WTC11 (cell line): ENCODE results near the gene ZBTB39.
"Not testable (repeated sequence)": the region's sequence is repeated elsewhere in the genome, so short reads cannot be mapped to it uniquely, and the experiment has no call there.

Source experiments
- ELF4 ChIP-seq: sonication (generic); formaldehyde crosslinking; IDR thresholded peaks from 2 replicates; pipeline ENCODE4 v1.8.1; 2022; ENCODE audit warnings: low read depth, mild to moderate bottlenecking, moderate library complexity, missing genetic modification reagents
- ETV6 ChIP-seq: sonication (generic); formaldehyde crosslinking; IDR thresholded peaks from 2 replicates; pipeline ENCODE4 v1.8.1; 2022; ENCODE audit warnings: mild to moderate bottlenecking, missing genetic modification reagents
- NFATC4 ChIP-seq: fragments of 250-450 bp; sonication (Bioruptor Pico); IDR thresholded peaks from 2 replicates; pipeline ENCODE4 v1.9.0; 2021; ENCODE audit warnings: mild to moderate bottlenecking
- TP53 ChIP-seq: sonication (generic); formaldehyde crosslinking; IDR thresholded peaks from 2 replicates; pipeline ENCODE4 v1.8.1; 2023; ENCODE audit warnings: mild to moderate bottlenecking, missing genetic modification reagents
- TF ChIP-seq, protein P1 (sequence below): fragments of 200-600 bp; IDR thresholded peaks from 2 replicates; pipeline ENCODE4 v1.8.0; 2022; ENCODE audit warnings: antibody characterized with exemption
- TF ChIP-seq, protein P2 (sequence below): sonication (generic); formaldehyde crosslinking; IDR thresholded peaks from 2 replicates; pipeline ENCODE4 v1.8.0; 2022; ENCODE audit warnings: mild to moderate bottlenecking, missing genetic modification reagents
- TF ChIP-seq, protein P3 (sequence below): sonication (generic); formaldehyde crosslinking; IDR thresholded peaks from 2 replicates; pipeline ENCODE4 v1.8.1; 2023; ENCODE audit warnings: mild to moderate bottlenecking, missing genetic modification reagents, moderate library complexity
- TF ChIP-seq, protein P4 (sequence below): sonication (generic); formaldehyde crosslinking; IDR thresholded peaks from 2 replicates; pipeline ENCODE4 v1.8.1; 2022; ENCODE audit warnings: mild to moderate bottlenecking, moderate library complexity, missing genetic modification reagents
- TF ChIP-seq, protein P5 (sequence below): sonication (generic); formaldehyde crosslinking; IDR thresholded peaks from 2 replicates; pipeline ENCODE4 v1.8.1; 2022; ENCODE audit warnings: low read depth, missing genetic modification reagents, borderline replicate concordance

DNA sequence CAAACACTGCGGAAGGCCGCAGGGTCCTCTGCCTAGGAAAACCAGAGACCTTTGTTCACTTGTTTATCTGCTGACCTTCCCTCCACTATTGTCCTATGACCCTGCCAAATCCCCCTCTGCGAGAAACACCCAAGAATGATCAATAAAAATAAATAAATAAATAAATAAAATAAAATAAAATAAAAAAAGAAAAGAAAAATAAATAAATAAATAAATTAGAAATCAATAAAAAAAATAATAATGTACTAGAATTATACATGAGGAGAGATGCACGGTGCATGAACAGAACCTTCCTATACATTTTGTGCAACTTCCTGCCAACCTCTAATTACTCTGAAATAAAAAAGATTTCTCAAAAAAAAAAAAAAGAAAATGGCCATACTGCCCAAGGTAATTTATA is 41.2 kb downstream of the ZBTB39 start:
- not testable (repeated sequence) for TF ChIP-seq ETV6, NFATC4, TP53, ELF4 (CRISPR knock-in tag)
- TF ChIP-seq, protein P1, sequence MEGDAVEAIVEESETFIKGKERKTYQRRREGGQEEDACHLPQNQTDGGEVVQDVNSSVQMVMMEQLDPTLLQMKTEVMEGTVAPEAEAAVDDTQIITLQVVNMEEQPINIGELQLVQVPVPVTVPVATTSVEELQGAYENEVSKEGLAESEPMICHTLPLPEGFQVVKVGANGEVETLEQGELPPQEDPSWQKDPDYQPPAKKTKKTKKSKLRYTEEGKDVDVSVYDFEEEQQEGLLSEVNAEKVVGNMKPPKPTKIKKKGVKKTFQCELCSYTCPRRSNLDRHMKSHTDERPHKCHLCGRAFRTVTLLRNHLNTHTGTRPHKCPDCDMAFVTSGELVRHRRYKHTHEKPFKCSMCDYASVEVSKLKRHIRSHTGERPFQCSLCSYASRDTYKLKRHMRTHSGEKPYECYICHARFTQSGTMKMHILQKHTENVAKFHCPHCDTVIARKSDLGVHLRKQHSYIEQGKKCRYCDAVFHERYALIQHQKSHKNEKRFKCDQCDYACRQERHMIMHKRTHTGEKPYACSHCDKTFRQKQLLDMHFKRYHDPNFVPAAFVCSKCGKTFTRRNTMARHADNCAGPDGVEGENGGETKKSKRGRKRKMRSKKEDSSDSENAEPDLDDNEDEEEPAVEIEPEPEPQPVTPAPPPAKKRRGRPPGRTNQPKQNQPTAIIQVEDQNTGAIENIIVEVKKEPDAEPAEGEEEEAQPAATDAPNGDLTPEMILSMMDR = not testable (repeated sequence)
- TF ChIP-seq, protein P2, sequence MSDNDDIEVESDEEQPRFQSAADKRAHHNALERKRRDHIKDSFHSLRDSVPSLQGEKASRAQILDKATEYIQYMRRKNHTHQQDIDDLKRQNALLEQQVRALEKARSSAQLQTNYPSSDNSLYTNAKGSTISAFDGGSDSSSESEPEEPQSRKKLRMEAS = not testable (repeated sequence)
- TF ChIP-seq, protein P3, sequence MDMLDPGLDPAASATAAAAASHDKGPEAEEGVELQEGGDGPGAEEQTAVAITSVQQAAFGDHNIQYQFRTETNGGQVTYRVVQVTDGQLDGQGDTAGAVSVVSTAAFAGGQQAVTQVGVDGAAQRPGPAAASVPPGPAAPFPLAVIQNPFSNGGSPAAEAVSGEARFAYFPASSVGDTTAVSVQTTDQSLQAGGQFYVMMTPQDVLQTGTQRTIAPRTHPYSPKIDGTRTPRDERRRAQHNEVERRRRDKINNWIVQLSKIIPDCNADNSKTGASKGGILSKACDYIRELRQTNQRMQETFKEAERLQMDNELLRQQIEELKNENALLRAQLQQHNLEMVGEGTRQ (CRISPR knock-in tag) = not testable (repeated sequence)
- TF ChIP-seq, protein P4, sequence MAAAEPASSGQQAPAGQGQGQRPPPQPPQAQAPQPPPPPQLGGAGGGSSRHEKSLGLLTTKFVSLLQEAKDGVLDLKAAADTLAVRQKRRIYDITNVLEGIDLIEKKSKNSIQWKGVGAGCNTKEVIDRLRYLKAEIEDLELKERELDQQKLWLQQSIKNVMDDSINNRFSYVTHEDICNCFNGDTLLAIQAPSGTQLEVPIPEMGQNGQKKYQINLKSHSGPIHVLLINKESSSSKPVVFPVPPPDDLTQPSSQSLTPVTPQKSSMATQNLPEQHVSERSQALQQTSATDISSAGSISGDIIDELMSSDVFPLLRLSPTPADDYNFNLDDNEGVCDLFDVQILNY (CRISPR knock-in tag) = not testable (repeated sequence)
- TF ChIP-seq, protein P5, sequence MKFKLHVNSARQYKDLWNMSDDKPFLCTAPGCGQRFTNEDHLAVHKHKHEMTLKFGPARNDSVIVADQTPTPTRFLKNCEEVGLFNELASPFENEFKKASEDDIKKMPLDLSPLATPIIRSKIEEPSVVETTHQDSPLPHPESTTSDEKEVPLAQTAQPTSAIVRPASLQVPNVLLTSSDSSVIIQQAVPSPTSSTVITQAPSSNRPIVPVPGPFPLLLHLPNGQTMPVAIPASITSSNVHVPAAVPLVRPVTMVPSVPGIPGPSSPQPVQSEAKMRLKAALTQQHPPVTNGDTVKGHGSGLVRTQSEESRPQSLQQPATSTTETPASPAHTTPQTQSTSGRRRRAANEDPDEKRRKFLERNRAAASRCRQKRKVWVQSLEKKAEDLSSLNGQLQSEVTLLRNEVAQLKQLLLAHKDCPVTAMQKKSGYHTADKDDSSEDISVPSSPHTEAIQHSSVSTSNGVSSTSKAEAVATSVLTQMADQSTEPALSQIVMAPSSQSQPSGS (CRISPR knock-in tag) = not testable (repeated sequence)
